Suppressor macrophage (primary cell): Measurements from ENCODE around the gene MORF4L1.
A peak's percentile ranks its signal among the peaks of the same experiment; 100 is the strongest.
"Not testable (repeated sequence)": the region's sequence is repeated elsewhere in the genome, so short reads cannot be mapped to it uniquely, and the experiment has no call there.

Experiments used
- DNase-seq, 4 experiments: peaks; one replicate each; pipeline ENCODE4 v3.0.0-alpha.2; 2020 to 2022

The MORF4L1 gene

DNA sequence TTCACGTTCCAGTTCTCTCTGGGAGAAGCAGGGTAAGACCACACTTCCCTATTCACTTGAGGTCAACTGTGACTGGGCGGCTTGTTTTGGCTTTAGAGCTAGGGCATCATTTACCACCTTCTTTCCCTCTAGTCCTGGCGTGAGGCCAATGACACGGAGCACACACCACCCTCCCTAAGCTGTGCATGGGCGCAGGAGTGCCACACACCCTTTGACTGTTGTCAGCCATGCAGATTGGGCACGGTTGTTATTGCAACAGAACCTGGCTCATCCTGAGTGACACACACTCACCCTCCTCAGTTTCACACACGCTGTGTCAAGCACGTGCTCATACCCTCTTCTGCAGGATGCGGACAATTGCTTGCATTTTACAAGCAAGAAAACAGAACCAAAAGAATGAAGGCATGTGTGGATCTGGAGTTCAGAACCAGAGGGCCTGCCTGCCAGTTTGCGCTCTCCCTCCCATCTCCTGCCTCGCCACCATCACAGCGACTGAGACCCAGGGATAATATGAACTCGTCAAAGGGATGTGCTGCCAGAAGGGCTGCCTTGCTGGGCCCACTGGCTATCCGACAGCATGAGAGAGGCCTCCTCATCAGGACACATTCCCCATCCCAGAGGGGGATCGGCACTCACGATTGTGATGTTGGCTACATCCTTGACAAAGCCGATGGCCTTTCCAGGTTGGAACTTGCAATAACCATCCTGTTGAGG is 54.5 kb downstream of the MORF4L1 start:
- DNase-seq, result peak; percentile 84 to 95 (median 88)

DNA sequence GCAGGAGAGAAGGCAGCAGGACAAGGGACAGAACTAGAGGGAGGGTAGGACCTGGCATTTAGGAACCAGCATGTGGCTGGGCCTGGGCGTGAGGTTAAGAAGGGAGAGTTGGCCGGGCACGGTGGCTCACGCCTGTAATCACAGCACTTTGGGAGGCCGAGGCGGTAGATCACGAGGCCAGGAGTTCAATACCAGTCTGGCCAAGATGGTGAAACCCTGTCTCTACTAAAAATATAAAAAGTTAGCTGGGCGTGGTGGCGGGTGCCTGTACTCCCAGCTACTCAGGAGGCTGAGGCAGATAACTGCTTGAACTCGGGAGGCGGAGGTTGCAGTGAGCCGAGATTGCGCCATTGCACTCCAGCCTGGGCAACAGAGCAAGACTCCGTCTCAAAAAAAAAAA is 55.5 kb downstream of the MORF4L1 start:
- DNase-seq, result not testable (repeated sequence)

DNA sequence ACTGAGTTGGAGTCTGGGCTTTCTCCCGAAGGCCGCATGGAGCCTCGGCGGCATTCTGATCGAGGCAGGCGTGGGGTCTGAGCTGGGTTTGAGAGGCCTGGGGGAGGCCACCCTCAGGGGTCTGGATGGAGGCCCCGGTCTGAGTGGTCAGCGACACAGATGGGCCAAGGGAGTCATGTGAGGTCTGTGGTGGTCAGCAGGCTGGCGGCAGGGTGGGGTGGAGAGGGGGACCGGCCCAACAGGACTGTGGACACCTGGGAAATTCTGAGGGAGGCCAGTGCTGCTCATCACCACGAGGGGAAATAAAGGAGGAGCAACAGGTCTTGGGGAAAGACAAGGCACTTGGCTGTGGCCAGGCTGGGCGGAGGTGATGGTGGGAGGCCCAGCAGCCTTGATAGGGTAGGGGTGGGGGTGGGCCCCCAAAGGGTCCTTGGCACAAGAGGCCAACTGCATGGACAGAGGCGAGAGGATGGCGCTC is 56.0 kb downstream of the MORF4L1 start:
- DNase-seq, result no peak

DNA sequence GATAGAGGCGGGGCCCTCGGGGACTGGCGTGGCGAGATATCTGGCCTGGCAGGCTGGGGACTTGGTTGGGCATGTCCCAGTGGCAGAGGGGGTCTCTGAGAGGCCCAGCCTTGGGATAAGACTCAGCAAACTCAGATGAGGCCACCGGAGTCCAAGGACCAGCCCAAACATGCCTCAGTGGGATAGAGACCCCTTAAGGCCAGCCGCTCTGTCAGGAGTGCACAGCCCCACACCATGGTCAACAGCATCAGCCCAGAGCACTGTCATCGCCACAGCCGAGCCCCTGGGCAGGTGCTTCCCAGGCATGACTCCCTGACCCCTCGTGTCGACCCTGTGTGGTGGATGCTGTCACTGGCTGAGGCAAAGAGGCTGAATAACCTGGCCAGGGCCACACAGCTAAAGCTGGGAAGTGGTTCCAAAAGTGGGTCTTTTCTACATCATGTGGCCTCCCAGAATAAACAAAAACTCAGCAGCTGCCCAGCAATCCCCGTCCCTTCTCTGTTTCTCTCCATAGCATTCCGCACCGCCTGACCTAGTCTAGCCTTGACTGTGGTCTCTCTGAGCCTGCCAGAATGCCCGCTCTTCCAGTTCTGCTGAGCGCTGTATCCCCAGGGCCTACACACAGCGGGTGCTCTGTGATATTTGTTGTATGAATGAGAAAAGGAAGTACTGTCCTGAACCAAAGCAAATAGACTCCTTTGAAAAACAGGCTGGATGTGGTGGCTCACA is 57.0 kb downstream of the MORF4L1 start:
- no peak for DNase-seq

DNA sequence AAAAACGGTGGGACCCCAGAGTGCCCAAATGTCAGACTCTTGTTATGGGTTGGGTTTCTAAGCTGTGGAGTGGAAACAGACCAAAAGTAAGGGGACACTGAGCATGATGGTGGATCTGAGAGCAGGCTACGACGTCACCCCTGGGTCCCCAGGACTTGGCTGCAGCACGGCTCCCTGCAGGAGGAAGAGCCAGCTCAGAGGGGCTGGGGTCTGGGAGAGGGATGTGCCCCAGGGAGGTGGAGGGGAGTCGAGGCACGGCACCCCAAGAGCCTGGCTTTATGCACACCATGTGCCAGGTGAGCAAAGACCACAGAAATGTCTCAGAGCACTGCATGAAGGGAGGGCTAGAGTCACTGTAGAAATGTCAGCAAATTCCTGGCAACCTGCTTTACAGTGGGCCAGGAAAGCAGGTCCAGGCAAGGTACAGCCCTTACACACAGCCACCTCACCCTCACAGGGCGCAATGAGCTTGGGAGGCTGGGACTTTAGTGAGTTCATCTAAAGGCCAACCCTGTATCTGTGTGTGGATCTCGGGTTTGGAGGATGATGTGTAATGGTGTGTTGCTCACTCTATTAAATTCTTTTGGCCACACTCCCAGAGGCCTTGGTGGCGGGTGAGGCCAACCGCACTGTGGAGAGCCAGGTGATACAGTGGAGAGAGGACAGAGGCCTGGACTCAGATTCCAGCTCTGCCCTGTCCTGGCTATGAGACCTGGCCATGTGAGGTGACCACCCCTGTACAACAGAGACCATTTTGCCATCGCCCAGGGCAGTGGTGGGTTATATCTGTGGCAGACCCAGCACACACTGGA is 58.1 kb downstream of the MORF4L1 start:
- no peak for DNase-seq

DNA sequence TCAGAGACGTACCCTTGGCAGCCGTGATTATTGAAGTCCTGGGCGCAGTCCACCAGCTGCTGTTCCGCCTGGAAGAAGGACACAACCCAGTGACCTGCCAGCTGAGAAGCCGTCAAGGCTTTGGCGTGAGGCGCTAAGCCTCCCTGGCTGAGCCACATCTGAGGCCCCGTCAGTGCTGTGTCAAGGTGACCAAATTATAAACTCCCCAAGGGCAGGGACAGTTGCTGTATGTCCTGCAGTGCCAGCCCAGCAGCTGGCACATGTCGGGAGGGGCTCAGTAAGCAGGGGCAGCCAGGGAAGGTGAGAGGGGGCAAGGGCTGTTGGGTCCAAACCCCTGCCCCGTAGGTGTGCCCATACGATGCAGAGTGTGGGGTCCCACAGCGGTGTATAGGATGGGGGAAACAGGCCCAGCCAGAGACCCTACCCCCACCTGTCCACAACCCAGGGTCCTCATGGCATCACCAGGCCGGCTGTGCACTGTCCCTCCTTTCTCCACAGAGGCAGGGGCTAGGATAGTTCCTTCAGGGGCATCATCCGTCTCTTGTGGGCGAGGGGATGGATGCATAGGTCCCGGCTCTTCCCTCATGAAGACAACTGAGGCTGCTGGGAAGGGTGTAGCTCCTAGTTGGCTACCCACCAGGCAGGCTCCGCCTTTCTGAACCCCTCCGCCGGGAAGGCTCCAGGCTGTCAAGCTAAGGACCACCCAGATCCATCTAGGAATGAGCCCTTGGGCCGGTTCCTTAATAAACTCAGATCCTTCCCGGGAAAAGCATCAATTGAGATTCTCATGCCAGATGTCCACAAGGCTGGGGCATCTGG is 59.0 kb downstream of the MORF4L1 start:
- DNase-seq, result no peak

DNA sequence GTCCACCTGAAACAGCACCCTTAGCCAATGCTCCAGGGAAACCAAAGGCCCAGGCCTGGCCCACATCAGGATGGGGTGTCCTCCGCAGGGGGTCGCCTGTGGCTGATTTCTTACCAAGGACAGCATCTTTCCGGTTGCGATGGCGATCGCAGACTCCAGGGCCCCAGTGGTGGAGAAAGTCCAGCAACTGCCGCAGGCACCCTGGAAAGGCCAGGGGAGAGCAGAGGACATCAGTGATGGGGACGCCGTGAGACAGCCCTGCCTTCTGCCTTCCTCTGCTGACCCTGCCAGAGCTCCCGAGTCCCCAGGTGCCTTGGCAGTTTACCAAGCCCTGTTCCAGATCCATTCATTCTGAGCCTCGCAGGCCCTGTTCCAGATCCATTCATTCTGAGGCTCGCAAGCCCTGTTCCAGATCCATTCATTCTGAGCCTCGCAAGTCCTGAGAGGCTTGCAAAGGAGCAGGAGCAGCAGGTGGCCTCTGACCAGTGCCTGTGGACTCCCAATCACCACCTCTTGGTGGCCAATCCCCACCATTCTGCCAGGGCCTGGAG is 59.6 kb downstream of the MORF4L1 start:
- no peak for DNase-seq

DNA sequence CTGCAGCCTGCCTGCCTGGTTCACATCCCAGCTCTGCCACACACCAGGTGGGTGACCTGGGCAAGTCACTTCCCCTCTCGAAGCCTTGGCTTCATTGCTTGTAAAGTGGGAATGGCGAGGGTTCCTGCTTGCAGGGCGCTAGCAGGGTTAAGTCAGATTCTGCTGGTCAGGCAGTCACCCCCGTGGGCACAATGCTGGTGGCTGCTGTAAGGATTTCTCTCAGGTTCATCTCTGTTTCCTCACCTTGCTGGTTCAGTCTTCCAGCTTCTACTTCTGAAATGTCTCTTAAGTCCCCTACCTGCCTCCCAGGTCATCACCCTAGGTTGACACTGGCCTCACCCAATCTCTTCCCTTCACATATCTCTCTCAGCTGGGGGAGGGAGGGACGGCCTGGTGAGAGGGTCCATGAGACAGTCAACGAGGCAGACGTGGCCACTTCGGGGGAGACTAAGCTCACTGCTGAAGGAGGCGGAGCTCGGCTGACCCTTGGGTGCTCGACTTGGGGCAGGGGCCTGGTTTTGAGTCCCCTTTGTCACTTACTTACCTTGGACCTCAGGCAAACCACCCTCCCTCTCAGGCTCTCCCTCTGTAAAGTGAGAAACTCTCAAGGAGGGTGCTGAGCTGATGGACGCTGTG is 60.6 kb downstream of the MORF4L1 start:
- no peak for DNase-seq

DNA sequence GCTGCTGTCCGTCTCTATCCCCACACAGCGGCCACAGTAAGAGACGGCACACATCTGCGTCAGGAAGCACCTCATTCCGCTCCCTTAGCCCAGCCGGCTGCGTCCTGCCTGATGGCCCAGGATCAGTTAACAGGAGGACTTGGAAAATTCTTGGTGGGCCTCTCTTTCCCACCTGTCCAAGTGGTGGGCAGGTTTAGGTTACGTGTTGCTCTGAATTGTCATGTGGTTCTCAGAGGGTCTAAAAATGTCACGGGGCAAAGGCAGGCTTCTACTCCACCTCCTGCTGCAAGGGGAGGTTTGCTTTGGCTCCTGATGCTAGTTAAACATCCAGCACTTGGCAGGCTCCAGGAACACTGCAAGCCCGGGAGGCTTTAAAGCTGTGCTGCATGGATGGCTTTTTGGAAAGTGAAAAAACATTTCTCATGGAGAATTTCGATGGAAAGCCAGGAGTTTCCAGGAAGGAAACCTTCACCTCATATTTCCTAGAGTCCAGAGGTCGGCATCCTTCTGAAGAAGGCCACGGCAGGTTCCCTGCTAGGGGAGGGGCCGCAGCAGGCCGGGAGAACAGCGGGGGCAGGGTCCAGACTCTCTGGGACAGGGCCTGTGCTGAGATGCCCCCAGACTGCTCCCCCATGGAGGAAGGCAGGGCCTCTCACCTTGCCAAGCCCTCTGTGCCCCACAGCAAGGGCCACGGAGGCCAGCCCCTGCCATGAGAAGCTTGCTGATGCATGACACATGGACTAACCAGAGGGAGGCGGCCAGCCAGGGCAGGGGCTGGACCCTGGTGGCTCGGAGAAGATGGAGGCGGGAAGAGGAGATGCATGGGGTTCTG is 61.3 kb downstream of the MORF4L1 start:
- DNase-seq, result no peak

DNA sequence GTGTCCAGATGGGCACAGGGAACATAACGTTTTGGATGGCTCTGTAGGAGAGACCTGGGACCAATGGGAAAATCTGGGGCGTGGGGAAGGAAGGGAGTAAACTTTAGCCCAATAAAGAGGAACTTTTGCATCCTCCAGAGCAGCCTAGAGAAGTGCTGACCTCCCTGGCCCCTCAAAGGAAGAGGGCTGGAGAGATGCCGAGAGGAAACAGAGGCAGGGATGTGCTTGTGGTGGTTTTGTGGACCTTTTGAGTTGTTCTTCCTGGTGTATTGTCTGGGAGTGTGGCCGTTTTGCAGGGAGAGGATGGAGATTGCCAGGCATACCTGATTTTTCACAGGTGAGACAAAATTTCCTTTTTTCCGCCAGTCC is 61.9 kb downstream of the MORF4L1 start:
- DNase-seq, result no peak

DNA sequence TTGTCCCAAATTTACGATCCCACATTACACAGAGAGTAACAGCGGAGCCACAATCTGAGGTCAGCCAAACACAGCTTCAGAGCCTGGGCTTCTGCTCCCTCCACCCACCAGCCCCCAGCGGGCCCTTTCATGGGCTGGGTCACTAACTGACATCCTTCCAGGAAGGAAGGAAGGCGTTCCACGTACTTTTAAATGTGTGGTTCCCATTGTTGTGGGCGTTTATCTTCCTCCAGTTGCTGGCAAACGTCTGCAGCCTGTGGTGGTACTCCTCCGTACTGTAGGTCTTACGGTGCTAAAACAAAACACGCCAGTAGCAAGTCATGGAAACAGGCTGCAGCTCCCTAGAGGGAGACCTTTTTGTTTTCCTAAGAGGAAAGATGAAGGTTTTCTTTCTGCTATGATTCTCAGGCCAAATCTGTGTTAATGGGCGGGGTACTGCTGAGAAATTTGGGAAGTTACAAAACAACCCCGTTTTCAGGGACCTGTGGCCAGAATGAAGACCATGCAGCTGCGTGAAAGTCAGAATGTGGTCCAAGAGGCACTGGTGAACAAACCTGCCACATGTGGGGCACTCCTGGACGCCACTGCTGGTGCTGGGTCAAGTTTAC is 64.5 kb downstream of the MORF4L1 start:
- peak; percentile 78 to 93 (median 86) for DNase-seq

DNA sequence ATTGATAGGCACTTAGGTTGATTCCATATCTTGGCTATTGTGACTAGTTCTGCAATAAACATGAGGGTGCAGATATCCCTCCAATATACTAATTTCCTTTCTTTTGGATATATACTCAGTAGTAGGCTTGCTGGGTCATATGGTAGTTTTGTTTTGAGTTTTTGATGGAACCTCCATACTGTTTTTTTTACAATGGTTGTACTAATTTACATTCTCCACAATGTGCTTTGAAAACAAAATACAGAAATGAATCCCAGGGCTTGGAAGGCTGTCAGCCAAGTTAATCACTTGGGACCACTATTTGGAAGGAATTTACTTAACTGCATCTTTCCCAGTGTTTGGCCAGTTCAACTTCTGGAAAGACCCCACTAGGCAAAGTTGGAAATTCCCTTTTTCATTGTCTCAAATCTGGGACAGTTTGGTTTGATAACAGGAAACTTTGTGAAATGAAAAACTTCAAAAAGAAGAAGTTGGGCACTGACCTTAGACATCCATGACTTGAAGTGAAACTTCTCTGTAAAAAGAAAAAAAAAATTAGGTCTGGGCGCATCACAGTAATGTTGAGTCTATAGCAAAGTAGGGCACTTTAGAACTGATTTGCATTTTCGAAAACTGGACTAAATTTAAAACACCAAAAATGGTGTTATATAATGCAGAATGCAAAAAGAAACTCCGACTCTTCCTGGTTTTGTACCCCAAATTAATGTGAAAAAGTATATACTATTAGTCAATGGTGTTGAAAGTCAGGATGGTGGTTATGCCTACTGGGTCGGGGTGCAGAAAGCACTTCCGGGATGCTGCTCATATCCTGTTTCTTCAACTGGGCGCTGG is 66.2 kb downstream of the MORF4L1 start:
- DNase-seq, result peak; percentile 65 to 86 (median 80)

DNA sequence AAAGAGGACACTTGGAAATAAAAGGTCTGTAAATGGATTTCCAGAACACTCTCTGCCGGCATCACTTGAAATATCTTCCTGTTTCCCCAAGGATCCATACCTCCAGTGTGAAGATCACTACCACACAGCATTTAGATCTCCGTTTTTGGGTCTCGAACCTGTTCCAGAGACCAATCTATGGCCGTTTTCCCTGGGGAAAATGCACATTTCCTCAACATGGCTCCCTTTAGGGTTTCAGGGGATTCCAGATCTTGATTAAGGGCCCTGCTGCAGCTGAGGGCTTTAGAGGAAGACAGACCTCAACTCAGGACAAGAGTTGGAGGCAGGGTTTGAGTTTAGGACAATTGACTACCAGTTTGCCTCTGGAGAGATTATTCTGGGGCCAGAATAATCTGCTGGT is 70.1 kb downstream of the MORF4L1 start:
- DNase-seq, result no peak

DNA sequence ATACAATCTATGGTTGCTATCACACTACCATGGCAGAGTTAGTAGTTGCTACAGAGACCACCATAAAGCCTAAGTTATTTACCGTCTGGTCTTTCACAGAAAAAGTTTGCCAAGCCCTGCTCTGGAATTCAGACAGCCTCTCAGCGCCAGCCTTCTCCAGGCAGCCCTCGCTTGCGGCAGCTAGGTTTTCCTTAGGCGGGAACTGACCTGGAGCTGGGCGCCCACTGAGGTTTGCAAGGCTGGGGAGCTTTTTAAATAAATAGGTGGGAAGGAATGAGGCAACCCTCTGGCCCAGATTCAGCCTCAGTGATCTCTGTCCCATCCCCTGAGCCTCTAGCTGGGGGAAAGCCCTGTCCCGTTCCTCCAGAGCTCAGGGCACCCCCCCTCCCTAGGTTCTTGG is 71.0 kb downstream of the MORF4L1 start:
- peak in 1 of 4 experiments; percentile 23 for DNase-seq

DNA sequence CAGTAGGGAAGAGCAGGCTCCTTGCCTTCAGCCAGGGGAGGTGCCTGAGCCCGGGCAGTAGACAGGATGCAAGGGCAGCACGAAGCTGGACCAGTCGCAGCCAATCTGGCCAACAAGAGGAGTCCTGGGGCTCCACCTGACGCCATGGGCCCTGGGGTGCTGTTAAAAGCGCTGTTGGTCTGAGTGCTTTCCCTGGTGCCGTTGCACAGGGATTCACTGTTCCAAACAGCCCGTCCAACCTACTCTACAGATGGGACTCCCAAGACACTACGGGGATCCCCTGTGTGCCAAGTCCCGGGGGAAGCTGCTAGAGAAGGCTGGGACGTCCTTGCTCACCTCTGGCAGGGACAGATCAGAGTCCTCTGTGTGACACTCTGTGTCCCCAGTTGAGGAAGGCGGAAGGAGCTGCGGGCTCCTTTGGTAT is 71.5 kb downstream of the MORF4L1 start:
- DNase-seq, result peak in 1 of 4 experiments; percentile 31

DNA sequence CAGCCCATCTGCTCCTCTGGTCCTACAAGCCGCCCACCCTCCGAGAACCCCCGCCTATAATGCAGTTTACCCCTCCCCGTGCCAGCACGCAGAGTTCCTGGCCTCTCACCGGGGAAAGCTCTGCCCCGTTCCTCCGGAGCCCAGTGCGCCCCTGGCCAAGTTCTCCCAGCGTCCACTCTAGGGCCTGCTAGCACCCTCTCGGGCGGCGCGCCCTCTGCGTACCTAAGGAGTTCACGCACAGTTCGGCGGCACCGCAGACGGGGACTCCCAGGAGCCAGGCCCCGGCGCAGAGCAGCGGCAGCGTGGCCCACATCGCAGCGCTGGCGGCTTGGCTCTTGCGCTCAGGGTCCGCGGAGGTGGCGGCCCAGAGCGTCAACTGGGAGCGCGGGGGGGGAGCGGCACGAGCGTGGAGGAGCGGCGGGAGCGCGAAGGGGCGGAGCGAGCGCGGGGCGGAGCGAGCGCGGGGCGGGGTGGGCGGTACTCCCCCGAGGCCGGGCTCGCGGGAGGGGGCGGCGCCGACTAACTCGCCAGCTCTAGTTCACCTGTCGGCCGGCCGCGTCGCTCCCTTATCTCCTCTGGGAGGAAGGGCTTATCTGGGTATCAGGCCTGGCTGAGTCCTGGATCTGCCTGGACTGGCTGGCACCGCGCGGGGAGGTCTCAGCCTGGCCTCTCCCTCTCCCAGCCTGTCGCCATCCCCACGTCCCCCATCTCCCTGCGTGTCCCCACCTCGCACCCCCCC is 72.1 kb downstream of the MORF4L1 start, which contains the start of gene CTSH:
Gene CTSH (minus strand): TSS at position 378 of the 739 bp plus-strand sequence. CDS start 65 bp downstream, at position 313.
- peak; percentile 78 to 94 (median 86) for DNase-seq

DNA sequence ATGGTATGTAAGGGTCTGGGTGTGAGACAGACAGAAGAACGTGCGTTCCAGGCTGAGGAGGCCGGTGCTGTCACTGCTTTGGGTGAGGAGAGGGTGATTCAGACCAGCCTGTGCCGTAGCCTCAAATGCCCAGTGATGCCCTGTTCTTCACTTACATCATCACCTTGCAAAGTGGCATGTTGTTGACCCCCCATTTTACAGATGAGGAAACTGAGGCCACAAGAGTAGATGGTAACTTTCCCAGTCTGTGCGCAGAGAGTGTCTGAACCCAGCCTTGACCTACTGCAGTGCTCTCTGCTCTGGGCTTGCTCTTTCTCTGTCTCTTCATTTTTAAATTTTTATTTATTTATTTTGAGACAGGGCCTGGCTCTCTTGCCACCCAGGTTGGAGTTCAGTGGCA is 73.8 kb downstream of the MORF4L1 start:
- DNase-seq, result no peak

DNA sequence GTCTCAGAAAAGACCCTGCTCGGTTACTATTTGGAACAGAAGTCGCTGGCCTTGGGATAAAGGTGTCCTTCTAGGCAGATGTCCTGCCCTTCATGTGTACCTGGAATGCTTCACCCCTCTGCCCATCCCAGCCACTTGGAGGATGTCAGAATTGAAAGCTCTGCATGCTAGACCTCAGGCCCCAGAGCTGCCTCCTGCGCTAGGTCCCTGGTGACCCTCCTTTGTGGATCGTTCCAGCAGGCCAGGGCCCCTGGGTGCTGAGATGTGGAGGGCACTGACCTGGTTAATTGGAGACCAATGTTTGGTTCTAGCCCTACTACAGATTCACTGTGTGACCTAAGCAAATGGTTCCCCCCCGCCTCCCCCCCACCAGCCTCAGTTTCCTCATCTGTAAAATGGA is 74.8 kb downstream of the MORF4L1 start:
- no peak for DNase-seq
